HG03139 (cell line): ENCODE measurements around the gene NEIL1.
A peak's percentile ranks its signal among the peaks of the same experiment; 100 is the strongest.
"Not testable (repeated sequence)": the region's sequence is repeated elsewhere in the genome, so short reads cannot be mapped to it uniquely, and the experiment has no call there.

ENCODE experiments used
- ATAC-seq: cut with Tn5 transposase; IDR thresholded peaks from one replicate; pipeline ENCODE4 v1.9.1; 2021; ENCODE audit not compliant: unreplicated experiment

Gene NEIL1

DNA sequence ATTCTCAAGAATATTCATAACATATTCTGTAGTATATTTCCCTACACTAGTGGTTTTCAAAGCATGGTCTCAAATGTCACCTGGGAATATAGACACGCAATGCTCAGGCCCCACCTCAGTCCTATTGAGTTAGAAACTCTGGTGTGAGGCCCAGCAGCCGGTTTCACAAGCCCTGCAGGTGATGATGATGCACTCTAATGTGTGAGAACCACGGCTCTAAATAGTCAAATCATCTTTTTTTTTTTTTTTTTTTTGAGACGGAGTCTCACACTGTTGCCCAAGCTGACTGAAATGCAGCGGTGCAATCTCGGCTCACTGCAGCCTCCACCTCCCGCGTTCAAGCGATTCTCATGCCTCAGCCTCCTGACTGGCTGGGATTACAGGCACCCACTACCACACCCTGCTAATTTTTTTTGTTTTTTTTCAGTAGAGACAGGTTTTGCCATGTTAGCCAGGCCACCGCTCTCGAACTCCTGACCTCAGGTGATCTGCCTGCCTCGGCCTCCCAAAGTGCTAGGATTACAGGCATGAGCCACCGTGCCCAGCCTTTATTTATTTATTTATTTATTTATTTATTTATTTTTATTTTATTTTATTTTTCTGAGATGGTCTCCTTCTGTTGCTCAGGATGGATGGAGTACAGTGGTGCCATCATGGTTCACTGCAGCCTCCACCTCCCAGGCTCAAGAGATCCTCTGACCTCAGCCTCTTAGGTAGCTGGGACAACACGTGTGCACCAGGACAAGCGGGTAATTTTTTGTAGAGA, 13.0 kb upstream of the NEIL1 start:
- not testable (repeated sequence) for ATAC-seq

DNA sequence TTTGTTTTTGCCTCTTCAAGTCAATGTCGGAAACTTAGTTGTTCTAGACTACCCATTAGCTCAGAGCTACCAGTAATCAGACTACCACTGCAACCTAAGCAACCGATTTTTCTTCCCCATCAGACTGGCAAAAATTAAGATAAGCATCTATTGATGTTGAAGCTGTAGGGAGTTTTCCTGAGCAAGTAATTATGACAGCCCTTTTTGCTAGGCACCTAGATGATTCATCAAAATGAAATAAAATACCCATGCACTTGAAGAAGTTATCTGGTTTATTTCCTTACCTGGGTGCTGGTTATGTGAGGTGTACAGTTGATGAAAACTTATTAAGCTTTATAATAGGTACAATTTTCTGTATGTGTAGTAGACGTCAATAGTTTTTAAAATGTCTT, 11.5 kb upstream of the NEIL1 start:
- ATAC-seq, result no peak

DNA sequence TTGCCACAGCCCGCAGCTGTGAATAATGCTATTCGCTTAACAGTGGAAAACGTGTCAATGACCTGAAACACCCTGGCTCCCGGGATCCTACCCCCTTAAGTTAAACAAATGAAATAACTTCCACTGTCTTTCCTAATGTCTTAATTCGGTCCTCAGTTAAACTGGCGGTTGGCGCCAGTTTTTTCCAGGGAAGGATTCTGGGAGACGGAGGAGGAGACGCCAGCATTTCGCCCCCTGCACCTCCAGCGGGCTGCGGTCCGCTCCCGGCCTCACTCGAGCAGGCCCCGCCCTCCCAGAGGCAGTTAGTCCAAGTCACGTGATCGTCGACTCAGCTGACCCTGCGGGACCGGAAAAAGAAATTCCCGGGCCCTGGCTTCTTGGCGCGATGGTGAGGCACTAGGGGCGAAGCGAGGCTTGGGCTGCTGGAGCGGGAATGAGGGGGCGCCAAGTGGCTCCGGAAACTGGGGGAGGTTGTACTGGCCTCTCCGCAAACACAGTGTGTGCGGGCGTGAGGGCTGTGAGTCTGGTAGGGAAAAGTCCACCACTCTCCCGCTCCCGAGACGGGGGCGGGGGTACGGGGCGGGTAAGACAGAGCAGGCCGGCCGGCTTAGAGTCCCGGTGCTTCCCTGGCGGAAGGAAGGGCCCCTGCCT, 11.0 kb upstream of the NEIL1 start, which contains the start of gene COMMD4:
Gene COMMD4, plus strand, starts transcription at position 359 of the 651 bp plus-strand sequence. Its CDS starts 27 bp downstream, at position 386.
- no peak for ATAC-seq

DNA sequence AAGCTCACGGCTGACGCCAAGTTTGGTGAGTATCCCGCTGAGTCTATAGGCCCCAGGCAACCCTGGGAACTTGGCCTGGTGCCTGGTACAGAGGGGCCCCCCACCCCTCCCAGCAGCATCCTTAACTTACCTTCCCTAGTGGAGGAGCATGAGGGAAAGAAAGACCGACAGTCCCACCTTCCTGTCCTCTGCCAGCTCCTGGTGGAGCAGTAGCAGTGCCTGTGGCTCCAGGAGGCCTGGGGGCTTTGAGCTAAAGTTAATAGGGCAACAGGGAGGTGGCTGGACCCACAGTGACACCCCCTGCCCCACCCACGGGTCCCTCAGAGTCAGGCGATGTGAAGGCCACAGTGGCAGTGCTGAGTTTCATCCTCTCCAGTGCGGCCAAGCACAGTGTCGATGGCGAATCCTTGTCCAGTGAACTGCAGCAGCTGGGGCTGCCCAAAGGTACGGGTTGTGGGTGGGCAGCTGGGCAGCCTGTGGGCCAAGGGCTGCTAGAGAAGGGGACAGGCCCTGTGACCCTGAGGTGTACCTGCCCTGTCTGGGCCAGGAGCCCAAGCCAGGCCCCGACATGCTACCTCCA, 8.1 kb upstream of the NEIL1 start:
- no peak for ATAC-seq

DNA sequence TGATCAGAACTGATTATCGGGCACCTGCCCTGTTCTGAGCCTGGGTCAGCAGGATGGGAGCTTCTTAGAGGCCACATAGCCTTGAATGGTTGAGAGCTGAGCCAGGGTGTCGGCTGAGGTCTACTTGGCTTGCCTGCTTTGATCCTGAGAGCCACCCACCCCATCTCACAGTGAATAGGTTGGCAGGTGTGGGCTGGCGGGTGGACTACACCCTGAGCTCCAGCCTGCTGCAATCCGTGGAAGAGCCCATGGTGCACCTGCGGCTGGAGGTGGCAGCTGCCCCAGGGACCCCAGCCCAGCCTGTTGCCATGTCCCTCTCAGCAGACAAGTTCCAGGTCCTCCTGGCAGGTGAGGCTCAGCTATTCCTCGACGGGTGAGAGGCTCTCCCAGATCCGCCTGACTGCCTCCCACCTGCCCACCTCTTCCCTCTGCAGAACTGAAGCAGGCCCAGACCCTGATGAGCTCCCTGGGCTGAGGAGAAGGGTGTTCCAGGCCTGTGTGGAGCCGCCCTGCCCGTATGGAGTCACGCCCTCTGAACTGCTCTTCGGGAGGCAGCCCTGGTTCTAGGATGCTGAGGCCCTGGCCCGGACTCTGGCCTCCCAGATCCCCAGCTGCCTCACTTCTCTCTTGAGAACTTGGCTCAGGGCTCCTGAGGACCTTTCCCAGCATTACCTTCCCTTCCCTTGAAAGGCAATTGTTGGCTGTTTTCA, 7.2 kb upstream of the NEIL1 start:
- no peak for ATAC-seq

DNA sequence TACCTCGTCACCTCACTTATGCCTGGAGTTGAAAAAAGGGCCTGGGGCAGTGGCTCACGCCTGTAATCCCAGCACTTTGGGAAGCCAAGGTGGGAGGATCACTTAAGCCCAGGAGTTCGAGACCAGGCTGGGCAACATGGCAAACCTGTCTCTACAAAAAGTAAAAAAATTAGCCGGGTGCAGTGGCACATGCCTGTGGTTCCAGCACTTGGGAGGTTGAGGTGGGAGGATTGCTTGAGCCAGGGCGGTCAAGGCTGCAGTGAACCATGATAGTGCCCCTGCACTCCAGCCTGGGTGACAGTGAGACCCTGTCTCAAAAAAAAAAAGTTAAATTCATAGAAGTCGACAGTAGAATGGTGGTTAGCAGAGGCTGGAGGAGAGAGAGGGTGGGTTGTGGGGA, 4.6 kb upstream of the NEIL1 start:
- ATAC-seq, result no peak

DNA sequence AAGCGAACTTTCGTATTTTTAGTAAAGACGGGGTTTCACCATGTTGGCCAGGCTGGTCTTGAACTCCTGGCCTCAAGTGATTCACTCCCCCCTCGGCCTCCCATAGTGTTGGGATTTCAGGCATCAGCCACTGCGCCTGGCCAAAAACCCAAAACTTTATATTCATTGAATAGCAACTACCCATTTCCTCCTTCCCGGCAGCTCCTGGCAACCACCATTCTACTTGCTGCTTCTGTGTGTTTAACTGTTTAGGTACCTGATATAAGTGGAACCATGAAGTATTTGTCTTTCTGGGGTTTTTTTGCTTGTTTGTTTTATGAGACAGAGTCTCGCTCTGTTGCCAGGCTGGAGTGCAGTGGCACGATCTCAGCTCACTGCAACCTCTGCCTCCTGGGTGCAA, 2.9 kb upstream of the NEIL1 start:
- ATAC-seq, result not testable (repeated sequence)

DNA sequence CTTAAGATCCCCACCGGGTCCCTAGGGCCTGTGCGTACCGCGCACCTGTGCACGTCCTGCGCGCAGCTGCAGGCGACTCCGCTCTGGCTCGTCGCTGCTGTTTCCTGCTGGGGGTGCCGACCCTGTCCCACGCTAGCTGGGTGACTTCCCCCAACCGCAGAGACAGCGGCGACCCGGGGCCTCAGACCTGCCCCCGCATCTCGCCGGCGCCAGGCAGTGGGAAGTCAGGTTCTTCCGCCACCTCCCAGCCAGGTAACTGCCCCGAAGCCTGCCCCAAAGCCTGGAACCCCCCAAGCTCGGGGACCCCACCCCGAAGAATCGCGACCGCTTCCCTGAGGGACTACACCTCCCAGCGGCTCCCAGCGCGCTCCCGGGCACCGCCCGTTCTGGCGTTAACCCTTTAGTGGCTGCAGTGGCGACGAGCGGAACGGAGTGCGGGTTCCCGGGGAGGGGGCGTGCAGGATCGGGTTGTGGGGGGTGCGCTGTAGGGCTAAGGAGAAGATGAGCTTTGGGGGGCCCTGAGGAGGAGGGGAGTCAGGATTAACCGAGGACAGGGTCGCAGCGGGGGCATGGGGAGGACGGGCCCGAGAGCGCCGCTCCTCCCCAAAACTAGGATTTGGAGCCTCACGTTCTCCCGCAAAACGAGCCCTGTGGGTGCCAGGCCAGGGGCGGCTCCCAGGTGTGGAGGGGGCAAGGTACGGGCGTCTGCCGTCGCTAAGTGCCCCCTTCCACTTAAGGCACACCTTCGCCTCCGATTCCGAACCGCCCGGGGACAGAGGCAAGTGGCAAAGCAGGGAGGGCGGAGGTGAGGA, 589 bp downstream of the NEIL1 start:
- peak; percentile 54 for ATAC-seq

DNA sequence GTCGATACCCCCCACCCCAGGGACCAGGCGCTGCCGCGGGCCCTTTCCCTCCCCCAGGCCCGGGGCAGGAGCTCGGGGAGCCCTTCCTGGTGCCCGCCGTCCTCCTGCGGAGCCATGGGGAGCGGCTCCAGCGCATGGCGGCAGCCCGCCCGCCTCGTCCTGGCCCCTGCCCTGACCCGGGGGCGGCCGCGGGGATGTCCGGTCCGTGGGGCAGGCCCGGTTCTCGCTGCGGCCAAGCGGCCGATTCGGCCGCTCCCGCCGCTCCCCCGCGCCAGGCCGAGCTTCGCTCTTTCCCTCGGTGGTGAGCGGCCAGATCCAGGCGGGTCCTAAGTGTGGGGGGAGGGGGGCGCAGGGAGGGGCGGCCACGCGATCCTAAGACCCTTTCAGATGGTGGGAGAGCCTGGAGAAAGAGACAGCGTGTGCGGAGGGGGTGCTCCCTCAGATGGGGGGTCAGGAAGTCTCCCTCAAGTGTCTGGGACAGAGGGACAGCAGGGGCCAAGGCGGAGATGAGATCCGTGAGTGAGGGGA, 1.3 kb downstream of the NEIL1 start:
- ATAC-seq, result no peak

DNA sequence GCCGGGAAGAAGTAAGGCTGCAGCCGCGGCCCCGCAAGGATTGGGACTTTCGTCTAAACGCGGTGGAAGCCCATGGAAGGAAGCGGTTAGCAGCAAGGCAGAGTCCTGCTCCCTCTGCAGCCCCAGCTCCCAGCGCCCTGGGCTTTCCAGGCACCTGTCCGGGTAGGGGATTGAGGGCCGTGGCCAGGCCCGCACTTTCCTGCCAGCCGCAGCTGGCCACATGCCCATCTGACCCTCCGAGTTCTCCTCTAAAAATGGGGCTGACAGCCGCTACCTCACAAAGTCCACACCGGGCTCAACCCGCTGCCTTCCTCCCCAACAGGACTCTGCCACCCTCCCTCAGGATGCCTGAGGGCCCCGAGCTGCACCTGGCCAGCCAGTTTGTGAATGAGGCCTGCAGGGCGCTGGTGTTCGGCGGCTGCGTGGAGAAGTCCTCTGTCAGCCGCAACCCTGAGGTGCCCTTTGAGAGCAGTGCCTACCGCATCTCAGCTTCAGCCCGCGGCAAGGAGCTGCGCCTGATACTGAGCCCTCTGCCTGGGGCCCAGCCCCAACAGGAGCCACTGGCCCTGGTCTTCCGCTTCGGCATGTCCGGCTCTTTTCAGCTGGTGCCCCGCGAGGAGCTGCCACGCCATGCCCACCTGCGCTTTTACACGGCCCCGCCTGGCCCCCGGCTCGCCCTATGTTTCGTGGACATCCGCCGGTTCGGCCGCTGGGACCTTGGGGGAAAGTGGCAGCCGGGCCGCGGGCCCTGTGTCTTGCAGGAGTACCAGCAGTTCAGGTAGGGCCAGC, 1.9 kb downstream of the NEIL1 start:
- ATAC-seq, result no peak

DNA sequence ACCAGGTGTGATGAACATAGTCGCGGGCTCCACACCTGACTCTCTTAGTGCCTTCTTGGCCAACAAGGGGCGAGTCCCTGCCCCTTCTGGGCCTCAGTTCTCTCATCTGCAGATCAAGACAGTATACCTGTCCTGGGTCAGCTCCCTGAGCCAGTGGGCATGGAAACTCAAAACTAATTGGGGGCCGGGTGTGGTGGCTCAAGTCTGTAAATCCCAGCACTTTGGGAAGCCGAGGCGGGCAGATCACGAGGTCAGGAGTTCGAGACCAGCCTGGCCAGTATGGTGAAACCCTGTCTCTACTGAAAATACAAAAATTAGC, 2.5 kb downstream of the NEIL1 start:
- ATAC-seq, result not testable (repeated sequence)

DNA sequence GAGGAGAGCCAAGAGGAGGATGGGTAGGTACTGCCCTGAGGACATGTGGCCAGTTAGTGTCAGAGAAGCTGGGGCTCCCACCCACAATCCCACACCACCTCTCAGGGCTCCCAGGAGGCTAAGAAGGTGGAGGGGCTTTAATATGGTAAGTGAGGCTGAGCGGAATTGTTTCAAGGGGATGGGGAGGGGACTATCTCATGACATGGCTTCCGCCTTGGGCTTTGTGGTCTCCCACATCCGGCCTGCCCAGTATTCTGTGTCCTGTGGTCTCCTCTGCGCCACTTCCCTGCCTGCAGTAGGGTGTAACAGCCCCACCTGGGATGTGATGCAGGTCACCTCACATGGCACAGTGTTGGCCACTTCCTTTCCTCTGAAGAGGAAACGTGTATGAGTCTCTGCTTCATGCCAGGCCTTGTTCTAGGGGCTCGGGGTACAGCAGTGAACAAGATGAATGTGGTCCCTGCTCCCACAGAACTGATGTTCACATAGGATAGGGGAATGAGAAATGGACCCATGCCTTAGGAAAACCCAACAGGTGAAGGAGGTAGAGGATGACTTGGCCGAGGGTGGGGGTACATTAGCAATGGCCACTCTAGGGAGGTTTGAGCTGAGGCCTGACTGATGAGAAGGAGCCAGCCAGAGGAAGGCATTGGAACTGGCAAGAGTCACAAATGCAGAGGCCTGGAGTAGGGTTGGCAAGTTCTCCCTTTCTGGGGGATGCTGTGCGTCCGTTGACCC, 3.2 kb downstream of the NEIL1 start:
- ATAC-seq, result no peak

DNA sequence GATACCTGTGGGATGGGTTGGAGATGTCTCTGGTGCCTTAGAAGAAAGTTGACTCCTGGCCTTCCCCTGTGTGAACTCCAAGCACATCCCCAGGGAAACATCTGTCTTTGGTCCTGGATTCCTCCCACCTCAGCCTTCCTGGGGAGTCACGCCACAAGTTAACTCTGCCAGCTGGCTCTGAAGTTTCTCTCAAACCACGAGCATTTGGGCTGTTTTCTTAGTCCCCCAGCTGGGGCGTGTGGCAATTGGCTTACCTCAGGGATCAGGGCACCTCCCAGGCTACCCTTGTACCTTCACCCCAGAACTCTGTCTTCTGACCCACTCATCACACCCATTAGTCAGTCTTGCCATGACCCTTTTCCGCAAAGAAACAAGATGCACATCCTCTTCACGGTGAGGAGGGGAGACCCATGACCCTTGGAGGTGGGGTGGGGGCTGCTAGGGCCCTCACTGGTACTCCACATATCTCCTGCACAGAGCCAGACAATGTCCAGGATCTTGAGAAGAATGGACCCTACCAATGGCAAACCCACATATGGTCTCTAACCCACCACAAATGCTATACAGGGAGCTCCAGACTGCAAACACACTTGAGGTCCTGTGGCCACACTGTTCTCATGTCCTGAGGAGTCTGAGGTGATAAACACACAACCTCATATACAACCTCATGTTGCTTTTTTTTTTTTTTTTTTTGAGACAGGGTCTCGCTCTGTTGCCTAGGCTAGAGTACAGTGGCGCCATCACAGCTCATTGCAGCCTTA, 3.9 kb downstream of the NEIL1 start:
- no peak for ATAC-seq

DNA sequence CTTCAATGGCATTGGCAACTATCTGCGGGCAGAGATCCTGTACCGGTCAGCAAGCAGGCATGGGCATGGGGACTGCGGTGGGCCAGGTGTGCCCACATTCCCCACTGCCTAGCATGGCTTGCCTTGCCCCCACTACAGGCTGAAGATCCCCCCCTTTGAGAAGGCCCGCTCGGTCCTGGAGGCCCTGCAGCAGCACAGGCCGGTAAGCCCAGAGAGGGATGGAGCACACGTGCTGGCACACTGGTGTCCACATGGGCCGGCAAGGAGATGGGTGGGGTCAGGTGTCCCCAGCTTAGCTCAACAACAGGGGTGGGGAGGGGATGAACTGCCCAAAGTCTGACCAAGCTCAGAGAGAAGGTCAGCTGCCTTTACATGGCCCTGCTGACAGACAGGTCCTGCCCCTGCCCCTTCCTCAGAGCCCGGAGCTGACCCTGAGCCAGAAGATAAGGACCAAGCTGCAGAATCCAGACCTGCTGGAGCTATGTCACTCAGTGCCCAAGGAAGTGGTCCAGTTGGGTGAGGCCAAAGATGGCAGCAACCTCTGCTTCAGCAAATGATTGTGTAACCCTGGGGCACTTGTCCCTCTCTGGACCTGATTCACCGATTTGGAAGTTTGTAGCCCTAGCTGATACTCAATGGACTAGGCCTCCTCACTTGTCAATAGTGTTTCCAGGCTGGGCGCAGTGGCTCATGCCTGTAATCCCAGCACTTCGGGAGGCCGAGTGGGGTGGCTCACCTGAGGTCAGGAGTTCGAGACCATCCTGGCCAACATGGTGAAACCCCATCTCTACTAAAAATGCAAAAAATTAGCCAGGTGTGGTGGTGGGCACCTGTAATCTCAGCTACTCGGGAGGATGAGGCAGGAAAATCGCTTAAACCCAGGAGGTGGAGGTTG, 5.6 kb downstream of the NEIL1 start:
- ATAC-seq, result no peak

DNA sequence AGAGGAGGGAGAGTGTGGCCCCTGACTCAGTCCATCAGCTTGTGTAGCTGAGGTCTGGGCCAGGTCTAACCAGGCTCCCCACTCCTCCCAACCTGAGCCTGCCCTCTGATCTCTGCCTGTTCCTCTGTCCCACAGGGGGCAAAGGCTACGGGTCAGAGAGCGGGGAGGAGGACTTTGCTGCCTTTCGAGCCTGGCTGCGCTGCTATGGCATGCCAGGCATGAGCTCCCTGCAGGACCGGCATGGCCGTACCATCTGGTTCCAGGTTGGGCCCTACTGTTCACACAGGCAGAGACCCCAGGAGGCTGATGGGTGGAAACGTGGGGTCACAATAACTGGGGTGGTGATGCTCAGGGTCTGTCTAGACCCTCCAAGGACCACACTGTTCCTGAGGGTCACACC, 6.8 kb downstream of the NEIL1 start:
- ATAC-seq, result no peak

DNA sequence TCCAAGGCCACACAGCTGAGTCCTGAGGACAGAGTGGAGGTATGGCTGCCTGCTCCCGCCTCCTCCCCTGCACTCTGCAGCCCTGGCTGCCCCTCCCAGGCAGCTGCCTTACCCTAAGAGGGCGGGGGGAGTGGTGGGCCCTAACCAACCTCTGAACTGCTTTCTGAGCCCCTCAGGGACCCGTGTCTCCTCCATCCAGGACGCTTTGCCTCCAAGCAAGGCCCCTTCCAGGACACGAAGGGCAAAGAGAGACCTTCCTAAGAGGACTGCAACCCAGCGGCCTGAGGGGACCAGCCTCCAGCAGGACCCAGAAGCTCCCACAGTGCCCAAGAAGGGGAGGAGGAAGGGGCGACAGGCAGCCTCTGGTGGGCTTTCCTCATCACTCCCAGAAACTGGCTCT, 7.6 kb downstream of the NEIL1 start:
- ATAC-seq, result no peak

DNA sequence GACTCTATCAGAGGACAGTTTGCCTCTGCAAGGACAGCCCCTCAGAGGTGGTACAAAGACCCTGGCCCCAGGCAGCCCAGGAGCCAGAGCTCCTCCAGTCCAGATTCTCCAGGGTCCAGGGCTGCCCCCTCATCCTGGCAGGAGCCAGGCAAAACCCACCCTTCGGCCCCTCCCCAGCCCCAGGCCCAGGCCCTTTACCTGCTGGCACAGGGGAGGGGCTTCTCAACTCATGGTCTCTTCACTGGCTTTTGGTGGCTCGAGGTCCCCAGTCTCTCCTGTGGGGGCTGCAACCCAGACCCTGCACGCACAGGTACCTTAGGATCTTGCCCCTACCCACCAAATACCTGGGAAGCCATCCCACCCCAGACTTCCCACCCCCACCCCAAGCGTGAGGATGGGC, 8.5 kb downstream of the NEIL1 start:
- ATAC-seq, result no peak

DNA sequence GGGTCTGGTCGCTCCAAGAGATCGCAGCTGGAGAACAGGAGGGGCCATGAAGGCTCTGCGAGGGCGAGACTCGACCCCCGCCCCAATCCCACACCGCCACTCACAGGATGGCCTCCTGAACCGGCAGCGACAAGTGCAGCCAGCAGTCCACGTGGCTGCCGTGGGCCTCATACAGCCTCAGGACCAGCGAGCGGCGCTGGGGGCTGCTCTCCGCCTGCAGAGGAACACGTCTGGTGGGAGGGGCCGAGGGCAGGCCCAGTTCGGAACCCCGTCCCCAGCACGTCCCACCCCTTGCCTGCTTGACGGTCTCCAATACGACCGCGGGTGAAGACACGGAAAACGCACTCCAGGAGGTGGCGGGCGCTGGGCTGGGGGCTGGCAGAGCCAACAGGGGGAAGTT, 9.2 kb downstream of the NEIL1 start:
- no peak for ATAC-seq
